HG02884 (cell line): ENCODE measurements around the gene RTEL1.
"Not testable (repeated sequence)": the region's sequence is repeated elsewhere in the genome, so short reads cannot be mapped to it uniquely, and the experiment has no call there.

Source experiments
- ATAC-seq: cut with Tn5 transposase; IDR thresholded peaks from one replicate; pipeline ENCODE4 v1.9.1; 2021; ENCODE audit warnings: mild to moderate bottlenecking, moderate library complexity; ENCODE audit not compliant: unreplicated experiment

The RTEL1 gene

DNA sequence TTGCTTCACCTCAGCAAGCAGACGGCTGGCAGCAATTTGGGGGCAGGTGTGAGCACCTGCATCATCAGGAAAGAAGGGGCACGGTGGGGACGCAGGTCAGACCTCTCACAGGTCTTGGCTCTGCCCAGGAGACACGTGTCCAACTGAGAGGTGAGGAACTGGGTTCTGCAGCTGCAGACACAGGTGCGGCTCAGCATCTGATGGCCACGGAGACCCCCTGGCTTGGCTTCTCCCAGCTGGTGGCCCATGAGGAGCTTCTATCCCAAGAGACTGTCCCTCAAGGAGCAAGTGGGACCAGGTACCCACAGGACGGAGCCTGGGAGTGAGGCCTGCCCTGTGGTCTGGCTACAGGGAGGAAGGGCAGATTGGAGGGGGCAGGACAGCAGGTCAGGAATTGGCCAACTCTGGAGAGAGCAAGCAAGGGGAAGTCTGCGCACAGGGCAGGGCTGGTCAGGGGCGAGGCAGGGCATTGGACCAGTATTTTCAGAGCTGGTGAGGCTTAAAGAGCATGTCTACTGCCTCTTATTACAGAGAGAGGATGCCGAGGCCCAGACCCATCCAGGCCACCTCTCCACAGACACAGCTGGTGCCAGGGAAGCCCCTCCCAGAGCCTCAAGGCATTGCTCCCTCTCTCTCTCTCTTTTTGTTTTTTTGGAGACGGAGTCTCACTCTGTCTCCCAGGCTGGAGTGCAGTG lies 9.1 kb upstream of the RTEL1 start:
- no peak for ATAC-seq

DNA sequence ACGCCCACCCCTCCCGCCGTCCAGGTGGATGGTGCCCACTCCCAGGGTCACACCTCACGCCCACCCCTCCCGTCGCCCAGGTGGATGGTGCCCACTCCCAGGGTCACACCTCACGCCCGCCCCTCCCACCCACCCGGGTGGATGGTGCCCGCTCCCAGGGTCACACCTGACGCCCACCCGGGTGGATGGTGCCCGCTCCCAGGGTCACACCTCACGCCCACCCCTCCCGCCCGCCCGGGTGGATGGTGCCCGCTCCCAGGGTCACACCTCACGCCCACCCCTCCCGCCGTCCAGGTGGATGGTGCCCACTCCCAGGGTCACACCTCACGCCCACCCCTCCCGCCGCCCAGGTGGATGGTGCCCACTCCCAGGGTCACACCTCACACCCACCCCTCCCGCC lies 7.6 kb upstream of the RTEL1 start:
- not testable (repeated sequence) for ATAC-seq

DNA sequence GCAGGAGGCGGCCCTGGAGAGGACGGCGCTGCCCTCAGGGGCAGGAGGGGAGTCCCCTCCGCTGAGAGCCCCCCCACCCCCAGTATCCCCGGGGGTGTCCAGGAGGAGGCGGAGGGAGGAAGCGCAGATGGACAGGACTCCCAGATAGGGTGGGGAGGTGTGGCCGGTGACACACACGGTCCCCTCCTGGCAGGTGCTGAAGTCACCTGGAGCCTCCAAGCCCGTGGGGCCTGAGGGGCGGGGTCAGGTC lies 6.2 kb upstream of the RTEL1 start:
- ATAC-seq, result no peak

DNA sequence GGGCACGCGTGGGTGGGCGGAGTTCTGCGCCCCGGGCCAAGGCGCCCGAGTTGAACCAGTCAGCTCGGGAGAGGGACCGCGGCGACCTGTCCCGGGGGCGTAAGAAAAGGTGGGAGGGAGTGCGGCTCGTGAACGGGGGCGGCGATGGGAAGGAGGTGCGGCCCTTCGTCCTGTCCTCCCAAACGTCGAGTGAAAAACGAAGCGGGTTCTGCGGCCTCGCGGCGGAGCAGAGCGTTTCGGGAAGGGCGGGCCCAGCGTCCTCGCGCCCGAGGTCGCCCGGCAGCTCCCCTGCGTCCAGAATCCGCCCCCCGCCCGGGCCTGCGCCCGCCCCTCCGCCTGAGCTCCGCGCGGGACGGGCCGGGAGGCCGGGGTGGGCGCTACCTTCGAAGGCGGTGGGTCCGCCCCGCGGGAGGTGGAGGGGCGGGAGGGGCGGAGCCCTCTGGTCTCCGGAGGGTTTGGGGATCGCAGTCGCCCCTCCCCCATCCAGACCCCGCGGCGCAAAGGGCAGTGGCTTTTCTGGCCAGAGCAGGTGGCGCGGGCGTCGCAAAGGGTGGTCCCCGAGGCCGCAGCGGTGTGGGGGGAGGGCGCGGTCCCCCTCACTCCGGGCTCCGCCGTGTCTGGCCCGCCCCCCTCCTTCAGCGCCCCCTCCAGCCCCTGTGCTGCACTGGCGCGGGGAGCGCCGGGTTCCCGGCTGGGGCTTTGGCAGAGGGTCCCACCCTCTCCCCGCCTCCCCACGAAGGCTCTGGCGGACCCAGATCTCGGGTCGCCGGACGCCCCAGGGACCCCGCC lies 5.7 kb upstream of the RTEL1 start:
- ATAC-seq, result no peak

- no peak for ATAC-seq
These were observed 4.8 kb upstream of the RTEL1 start, which contains the start of gene STMN3 for GRCh38 chr20:63653041-63653973. Gene STMN3, minus strand, starts transcription at chr20:63653424. Its CDS starts 79 bp downstream, at chr20:63653345.

DNA sequence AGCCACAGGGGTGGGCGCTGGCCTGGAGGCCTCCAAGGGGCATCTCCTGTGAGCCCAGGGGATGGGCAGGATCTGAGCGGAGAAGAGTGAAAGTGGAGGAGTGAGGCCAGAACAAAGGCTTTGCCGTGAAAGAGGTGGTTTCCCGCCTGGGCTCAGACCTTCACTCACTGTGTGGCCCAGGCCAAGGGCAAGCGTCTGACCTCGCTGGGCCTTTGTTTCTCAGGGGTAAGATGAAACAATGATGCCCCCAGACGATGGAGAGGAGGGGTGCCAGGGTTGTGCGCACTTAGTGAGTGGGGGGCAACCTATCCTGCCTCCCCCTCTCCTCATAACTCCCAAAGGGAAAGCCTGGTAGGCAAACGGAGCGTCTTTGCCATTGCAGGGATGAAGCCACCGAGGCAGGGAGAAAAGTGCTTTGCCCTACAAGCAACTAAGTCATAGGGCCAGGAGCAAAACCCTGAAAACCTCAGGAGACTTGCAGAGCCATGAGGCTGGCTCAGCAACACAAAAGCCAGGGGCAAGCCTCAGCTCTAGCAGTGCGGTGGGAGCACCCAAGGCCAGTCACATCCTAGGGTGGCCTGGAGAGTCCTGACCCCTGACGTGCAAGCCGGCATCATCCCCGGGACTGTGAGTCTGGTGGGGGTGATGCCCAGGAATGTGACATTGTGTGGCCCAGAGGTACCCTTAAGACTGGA lies 4.0 kb upstream of the RTEL1 start:
- ATAC-seq, result no peak

- no peak for ATAC-seq
These were observed 2.9 kb upstream of the RTEL1 start for GRCh38 chr20:63655249-63655648.

DNA sequence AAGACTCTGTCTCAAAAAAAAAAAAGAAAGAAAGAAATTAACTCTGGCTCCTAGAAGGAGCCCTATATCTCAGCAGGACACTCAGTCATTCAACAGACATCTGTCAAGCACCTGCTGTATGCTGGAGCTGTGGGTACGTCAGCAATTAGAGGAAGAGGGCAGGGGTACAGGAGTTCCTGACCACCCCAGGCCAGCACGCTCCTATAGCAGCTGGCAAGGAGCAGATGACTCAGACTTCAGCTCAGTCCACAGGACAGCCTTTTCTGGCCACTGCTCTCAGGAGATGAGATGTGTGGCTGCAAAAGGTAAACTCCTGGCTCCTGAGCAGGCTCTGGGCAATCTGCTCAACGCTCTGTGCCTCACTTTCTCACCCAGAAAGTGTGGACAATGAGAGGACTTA lies 1.7 kb upstream of the RTEL1 start:
- ATAC-seq, result no peak

- ATAC-seq, result no peak
These were observed 714 bp upstream of the RTEL1 start for GRCh38 chr20:63657260-63657936.

- no peak for ATAC-seq
These were observed 656 bp downstream of the RTEL1 start for GRCh38 chr20:63658749-63659187.

- ATAC-seq, result no peak
These were observed 1.3 kb downstream of the RTEL1 start for GRCh38 chr20:63659370-63659769.

DNA sequence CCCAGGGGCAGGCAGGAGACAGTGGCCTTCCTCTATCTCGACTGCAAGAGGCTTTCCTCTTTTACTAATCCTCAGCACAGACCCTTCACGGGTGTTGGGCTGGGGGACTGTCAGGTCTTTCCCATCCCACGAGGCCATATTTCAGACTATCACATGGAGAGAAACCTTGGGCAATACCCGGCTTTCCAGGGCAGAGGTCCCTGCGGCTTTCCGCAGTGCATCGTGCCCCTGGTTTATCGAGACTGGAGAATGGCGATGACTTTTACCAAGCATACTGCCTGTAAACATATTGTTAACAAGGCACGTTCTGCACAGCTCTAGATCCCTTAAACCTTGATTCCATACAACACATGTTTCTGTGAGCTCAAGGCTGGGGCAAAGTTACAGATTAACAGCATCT lies 2.1 kb downstream of the RTEL1 start:
- not testable (repeated sequence) for ATAC-seq

GRCh38 chr20:63660622-63661021 lies 2.5 kb downstream of the RTEL1 start:
- no peak for ATAC-seq

DNA sequence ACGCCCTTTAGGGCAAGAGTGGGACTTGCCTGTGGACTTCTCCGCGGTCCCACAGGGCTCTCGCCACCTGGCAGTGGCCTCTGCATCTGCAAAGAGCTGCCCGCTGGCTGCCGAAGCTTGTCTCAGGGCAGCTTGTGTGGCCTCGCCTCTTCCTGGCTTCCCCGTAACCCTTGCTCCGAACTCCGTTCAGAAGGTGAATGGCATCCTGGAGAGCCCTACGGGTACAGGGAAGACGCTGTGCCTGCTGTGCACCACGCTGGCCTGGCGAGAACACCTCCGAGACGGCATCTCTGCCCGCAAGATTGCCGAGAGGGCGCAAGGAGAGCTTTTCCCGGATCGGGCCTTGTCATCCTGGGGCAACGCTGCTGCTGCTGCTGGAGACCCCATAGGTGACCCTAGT lies 3.0 kb downstream of the RTEL1 start:
- no peak for ATAC-seq

DNA sequence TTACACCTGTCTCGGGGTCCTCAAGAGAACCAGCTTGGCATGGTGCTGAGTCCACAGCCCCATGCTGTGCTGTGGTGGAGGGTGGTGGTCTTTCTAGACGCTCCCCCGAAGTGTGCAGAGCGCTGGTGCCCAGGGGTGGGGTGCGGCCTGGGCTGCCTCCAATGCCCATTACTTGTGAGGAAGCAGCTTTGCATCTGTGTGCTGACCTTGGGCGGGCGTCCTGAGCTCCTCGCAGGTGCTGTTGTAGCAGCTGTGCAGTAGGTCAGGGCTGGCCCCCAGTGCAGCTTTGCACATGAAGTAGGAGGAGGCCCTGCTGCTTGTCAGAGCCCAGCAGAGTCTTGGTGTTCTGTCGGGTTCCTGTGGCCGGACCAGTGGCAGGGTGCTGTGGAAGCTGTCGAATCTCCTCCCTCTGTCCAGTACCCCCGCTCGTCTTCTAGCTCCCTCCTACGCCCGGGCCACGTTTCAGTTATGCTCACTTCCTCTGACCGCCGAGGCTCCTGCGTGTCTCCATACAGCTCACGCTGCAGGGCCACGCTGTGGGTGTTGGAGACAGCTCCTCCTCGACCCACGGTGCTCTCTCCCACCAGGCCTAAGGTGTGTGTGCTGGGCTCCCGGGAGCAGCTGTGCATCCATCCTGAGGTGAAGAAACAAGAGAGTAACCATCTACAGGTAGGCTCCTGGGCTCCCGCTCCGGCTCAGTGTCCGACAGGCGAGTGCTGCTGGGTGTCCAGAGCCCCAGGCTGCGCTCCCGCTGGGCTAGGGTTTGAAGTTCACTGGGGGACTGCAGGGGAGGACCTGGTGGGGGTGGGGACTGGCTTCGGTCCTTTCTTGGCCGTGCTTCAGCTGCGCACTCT lies 4.1 kb downstream of the RTEL1 start:
- ATAC-seq, result no peak

DNA sequence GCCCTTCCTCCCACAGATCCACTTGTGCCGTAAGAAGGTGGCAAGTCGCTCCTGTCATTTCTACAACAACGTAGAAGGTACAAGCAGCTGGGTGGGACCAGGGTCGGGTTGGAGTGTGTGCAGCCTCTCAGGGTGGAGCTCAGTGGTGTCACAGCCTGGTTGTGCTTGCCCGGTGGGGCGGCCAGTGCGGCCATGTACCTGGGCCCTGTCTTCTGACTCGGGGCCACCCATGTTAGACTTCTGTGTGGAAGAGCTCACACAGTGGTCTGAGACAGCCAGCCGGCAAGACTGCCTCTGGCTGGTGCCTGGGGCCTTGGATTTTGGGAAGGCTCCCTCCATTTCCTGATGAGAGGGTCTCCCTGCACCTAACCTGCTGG lies 4.7 kb downstream of the RTEL1 start:
- ATAC-seq, result no peak

GRCh38 chr20:63663332-63664066 lies 5.4 kb downstream of the RTEL1 start:
- ATAC-seq, result no peak

DNA sequence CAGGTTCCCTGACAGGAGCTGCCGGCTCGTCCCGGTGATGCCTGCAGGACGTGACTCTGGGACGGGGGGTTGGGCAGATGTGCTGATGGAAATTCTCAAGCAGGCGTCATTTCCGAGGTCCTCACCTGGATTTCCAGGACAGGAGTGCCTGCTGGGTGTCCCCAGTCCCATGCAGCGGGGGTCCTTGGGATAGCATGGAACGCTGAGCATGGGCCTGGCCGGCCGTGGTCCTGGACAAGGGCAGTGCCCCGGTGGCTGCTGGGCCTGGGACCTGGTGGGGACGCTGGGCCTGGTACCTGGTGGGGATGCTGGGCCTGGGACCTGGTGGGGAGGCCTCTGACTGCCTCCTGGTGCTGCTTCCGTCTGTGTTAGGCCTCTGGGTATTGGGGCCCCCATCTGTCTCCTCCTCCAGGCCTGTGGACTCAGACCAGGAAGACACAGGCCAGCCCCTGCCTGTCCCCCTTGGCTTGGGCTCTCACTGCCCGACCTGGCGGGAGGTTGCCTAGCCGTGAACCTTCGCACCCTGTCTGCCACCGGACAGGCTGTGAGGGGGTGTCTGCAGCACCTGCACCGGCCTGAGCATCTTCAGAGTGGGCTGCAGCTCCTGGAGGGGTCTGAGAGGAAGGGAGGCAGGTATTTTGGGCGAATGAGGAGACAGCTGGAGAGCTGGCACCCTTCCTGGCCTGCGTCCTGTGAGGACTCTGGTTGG lies 6.2 kb downstream of the RTEL1 start:
- ATAC-seq, result no peak
